Effector CD4-positive, alpha-beta T cell (primary cell): Measurements from ENCODE around the gene PKHD1. TPM values are rescaled to one million over a fixed set of nuclear protein-coding genes. Genes with fewer than 3 reads are reported as not detected.

Experiments
- DNase-seq: peaks from one replicate; pipeline ENCODE4 v3.0.0-alpha.2; 2020
- total RNA-seq: gene quantifications from one replicate; lab custom pipeline; 2026; lab: John Stamatoyannopoulos, UW

Gene PKHD1
- not detected for total RNA-seq

DNA sequence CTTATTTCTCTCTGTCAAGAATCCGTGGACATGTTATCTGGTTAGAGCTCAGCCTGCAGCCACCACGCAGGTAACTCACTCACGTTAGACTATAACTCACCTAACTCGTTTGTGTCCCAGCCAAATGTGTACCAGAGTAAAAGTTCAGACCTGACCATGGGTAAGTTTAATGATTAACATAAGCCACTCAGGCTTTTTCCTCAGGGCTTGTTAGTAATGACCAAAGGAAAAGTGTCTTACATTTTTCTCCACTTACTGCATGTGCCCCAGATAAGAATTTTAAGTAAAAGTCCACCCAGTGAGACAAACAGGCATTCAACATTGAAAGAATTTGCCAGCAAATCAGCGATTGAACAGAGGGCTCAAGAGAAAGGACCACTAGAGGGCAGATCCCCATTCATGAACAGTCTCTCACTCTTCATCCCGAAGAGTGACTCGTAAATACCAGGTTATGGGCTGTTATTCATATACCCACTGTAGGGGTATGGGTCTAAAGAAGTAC, at the start of gene PKHD1:
Gene PKHD1 (minus strand): TSS at position 116 of the 502 bp plus-strand sequence. CDS start 2,680 bp downstream, outside the sequence.
- DNase-seq = no peak

DNA sequence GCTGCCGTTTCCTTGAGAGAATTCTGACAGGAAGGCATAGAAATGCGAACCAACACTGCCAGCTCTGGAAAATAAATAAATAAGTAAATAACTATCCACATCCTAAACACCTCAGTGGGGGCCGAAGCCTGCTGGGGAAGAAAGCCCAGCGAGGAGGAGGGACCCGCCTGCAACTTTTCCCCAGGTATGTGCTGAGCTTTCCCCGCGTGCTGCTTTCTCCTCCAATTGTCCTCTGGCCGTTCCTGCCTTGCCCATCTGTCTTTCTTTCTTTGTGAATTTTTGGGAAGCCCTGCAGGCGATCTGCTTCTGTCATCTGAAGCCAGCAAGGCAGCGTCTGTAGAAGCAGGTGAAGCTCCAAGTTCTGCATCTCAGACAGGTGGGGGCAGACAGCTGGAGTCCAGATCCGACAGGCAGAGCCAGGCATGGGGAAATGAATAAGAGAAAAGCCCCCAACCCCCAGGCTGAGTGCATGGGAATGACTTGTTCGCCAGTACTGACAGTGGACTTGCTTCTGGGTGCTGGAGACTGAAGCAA, 49.6 kb upstream of the PKHD1 start:
- no peak for DNase-seq

DNA sequence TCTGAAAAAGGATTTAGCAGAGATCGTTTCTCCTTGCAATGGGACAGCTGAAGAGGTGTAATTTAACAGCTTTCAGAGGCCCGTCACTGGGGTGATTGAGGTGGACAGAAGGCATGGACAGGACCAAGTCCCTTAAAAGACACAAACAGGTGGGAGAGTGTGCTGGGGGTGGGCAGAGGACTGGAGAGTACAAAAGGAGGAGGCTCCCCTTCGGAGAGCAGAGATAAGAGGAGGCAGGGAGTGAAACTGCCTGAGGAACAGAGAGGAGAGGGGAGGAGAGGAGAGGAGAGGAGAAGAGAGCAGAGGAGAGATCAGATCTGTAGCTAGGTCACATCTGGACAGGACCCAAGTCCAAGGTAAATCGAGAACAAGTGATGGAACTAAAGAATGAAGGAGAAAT, 48.6 kb upstream of the PKHD1 start:
- no peak for DNase-seq

GRCh38 chr6:52135217-52135616, 47.8 kb upstream of the PKHD1 start:
- no peak for DNase-seq

DNA sequence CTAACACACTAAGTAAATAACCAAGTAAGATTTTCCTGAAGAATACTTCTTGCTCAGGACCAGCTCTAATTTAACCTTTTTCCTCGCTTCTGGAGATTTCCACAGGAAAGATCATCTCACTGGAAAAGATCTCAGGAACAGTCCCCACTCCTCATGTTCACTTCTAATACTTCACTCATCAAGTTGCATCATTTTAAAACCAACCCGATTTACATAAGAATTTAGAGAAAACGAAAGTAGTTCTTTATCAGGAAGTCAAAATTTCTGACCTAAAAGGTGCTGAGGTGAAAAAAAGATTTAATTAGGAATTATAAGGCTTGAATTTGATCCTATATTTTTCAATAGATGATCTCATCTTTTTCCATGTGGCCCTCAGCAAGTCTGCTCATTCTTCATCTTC, 46.6 kb upstream of the PKHD1 start:
- DNase-seq = no peak

DNA sequence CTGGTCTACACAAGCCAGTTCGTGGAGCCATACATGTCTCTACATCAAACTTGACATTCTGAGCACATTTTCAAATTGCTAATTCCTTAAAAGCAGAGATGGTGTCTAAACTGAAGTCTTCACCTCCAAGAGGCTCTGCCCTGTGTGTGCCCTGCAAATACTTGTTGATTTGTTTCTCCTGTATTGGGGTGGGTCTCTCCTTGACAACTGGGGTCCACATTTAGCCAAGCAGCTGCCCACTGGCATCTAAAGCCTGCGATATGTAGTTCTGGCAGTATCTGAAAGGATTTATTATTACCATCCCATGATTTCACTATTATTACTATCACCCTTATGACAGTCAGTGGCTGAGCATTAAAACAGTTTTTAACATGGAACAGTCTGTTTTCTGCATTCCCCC, 45.9 kb upstream of the PKHD1 start:
- DNase-seq = no peak

- no peak for DNase-seq
Measured at GRCh38 chr6:52132292-52132691, 44.9 kb upstream of the PKHD1 start.

- DNase-seq = no peak
Measured at GRCh38 chr6:52130440-52130839, 43.0 kb upstream of the PKHD1 start.

DNA sequence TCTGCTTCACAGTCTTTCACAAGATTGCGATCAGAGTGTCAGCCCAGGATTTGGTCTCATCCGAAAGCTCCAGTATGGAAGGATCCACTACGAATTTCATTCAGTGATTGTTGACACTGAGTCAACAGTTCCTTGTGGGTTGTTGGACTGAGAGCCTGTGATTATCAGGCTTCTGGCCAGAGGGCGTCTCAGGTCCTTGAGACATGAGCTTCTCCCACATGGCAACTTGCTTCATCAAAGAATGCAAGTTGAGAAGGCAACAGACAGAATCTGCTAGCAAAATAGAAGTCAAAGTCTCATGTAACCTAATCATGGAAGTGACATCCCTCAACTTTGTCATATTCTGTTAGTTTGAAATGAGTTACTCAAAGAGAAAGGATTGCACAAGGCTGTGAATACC, 40.5 kb upstream of the PKHD1 start:
- DNase-seq = no peak

GRCh38 chr6:52126231-52126630, 38.8 kb upstream of the PKHD1 start:
- no peak for DNase-seq

GRCh38 chr6:52125572-52125971, 38.2 kb upstream of the PKHD1 start:
- no peak for DNase-seq

GRCh38 chr6:52125139-52125538, 37.7 kb upstream of the PKHD1 start:
- no peak for DNase-seq

- no peak for DNase-seq
Measured at GRCh38 chr6:52124126-52125121, 37.0 kb upstream of the PKHD1 start.

DNA sequence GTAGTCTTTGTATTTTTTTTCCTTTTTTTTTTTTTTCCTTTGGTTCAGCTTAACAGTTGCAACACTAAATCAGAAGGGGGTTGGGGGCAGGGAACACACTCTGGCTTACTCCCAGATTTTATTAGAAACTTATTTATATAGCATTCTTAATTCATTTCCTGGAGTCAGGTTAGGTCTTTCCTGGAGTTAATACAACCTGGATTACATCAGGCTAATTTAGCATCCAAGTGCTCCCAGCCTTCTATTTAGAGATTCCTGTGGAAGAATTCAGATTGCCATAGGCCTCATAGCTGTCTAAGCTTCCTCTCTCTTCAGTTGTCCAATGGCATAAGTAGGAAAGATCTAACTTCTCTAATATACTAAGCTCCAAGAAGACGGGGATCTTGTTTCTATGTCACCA, 35.8 kb upstream of the PKHD1 start:
- DNase-seq = no peak

DNA sequence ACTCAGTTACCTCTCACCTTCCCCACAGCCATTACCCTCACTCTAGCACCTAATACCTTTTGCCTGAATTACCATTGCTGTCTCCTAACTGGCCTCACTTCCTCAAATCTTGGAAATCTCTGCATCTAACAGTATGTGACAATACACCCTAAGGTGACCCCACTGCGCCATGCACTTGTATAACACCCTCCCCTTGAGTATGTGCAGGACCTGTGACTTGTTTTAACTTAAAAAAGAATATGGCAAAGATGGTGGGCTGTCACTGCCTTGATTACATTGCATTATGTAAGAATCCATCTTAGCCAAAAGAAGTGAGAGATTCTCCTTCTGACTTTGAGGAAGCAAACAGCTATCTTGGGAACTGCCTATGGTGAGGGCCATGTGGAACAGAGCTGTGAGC, 29.9 kb upstream of the PKHD1 start:
- no peak for DNase-seq

DNA sequence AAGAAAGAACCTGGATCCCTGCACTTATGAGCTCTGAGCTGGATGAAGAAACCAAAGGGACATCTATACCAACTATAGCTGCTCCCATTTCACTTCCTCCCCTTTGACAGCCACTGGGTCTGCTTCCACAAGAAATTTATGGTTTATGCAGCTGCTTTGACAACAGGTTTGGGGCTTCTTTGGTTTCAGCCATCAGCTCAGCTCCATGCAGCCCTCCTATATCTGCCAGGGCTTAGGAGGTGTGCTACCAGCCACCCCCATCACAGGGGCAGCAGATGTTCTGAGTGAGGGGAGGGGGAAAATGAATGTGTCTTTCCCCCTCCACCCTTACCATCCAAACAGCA, 29.2 kb upstream of the PKHD1 start:
- no peak for DNase-seq

DNA sequence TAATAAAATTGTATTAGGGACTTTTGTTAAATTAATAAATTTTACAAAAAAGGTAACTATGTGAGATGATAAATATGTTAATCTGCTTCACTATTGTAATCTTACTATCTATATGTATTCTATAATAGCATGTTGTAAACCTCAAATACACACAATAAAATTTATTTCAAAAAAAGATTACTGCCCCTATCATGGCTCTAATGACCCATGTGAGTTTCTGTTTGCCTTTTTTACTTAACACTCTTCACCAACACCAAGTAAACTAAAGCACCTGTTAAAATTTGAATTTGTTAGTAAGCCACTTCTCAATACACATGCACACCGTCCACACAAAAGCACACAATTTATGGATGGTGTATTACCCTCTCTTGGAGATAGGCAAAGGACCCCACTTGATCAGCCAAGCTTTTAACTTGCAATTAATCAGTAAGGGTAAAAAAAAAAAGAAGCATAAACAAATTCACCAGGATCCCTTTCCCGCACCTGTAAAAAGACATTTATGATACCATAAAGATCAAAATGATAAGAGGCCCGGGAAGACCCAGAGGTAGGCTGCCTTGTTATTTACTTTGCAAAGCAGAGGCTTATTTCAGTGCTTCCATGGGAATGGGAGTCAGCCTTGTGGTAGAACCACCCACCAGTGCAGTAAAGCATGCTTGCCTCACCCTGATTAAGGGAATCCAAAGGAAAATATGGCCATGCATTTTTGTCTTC, 28.6 kb upstream of the PKHD1 start:
- no peak for DNase-seq

DNA sequence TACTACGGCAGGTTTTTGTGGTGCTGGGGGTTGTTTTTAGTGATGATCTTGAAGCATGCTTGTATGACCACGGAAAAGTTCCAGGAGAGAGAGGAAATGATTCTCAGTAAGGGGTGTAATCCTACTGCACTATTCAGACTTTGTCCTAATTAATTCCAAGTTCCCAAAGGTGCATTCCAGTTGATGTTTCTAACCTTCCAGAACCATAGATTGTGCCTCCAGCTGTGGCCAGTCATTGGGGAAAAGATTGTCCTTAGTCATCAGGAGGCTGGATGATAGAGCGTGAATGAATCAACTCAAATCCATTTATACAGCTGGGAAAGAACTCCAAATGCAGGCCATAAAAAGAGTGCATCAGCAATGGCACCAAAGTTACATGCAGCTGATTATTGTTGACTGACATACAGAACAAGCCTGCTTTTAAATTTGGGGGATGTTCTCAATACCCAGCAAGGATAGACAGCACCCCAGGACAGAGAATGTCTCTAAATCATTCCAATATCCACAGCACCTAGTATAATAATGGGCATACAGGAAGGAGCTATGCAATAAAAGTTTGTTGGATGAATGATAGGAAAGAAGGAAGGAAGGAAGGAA, 27.8 kb upstream of the PKHD1 start:
- DNase-seq = no peak

- DNase-seq = no peak
Measured at GRCh38 chr6:52109171-52109571, 21.8 kb upstream of the PKHD1 start.

DNA sequence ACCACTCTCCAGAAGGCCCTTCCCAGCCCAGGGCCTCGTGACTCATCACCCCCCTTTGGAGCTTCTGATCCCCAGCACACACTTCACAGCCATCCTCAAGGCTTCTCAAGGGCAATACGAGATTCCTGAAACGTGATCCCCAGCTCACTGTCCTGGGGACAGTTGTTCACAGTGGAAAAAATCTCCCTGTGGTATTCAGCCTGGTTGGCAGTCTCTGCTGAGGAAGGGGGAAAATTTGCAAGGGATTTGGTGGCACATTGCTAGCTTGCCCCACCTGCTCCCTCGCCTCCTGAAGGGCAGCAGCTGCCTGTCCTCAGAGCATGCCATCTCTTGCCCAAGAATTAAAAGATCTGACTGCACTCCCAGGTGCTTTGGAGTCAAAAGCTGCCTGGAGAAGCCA, 20.7 kb upstream of the PKHD1 start:
- no peak for DNase-seq

DNA sequence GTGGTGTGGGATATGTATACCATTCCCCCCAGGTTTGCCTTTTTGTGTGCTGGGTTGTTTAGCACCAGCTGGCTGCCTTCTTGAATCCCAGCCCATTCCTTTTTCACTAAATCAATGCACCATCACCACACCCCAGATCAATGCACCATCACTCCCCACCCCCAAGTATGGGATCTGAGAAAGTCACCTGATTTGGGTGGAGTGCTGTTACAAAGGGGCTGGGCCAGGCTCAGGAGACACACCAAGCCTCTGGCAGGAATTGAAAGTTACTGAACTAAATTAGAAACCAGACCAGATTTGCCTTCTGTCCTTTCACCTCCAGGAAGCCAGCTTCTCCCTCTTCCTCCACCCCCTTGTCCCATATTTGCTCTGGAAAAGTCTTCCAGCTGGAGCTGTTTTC, 19.6 kb upstream of the PKHD1 start:
- DNase-seq = no peak

GRCh38 chr6:52104979-52105378, 17.6 kb upstream of the PKHD1 start:
- DNase-seq = no peak

- DNase-seq = no peak
Measured at GRCh38 chr6:52103623-52104022, 16.2 kb upstream of the PKHD1 start.
